GM12878 (cell line): Measurements from ENCODE around the gene NLGN1. TPM values are rescaled to one million over a fixed set of nuclear protein-coding genes. Genes with fewer than 3 reads are reported as not detected.

Experiments used
- ATAC-seq: fragments of 200-7000 bp; cut with Tn5 transposase; 3 replicates; pipeline ENCODE4 v1.9.1; 2020; ENCODE audit warnings: mild to moderate bottlenecking, moderate library complexity
- BruUV-seq: library from RNA; stranded (reverse); fragments of 400-500 nt; replicated peaks from 2 replicates; lab custom pipeline; 2021; lab: Mats Ljungman, UMichigan
- CTCF ChIA-PET: fragments of 300-600 bp; sonication (Branson Sonifier 250); formaldehyde crosslinking; extraction: SDS; loops from one replicate; lab custom pipeline; 2021; ENCODE audit warnings: inconsistent platforms; lab: Yijun Ruan, JAX
- POLR2A ChIA-PET: fragments of 350-600 bp; formaldehyde crosslinking; extraction: SDS; loops from one replicate; lab custom pipeline; 2021; ENCODE audit warnings: inconsistent platforms; lab: Charles Lee
- RAD21 ChIA-PET: fragments of 300-600 bp; sonication (Branson Sonifier 250); formaldehyde crosslinking; loops from one replicate; lab custom pipeline; 2023; ENCODE audit warnings: antibody characterized with exemption; ENCODE audit not compliant: unreplicated experiment; lab: Charles Lee
- SMC1A ChIA-PET: fragments of 300-600 bp; sonication (Branson Sonifier 250); formaldehyde crosslinking; loops from one replicate; lab custom pipeline; 2023; ENCODE audit not compliant: unreplicated experiment, uncharacterized antibody; lab: Charles Lee
- DNase-seq: peaks from one replicate; pipeline ENCODE4 v3.0.0-alpha.2; 2011; ENCODE audit warnings: low read depth, low spot score
- FAIRE-seq: peaks from 3 replicates; lab custom pipeline; 2011; peaks lifted over from hg19 to GRCh38; lab: Jason Lieb, UNC
- H2AFZ ChIP-seq: 2 replicates; pipeline ENCODE4 v1.6.0; 2011; ENCODE audit warnings: low read depth, low read length, control low read depth; ENCODE audit not compliant: control insufficient read depth
- H3K27ac ChIP-seq: 2 replicates; pipeline ENCODE4 v1.5.1; 2011; ENCODE audit warnings: control low read depth; ENCODE audit not compliant: control insufficient read depth, insufficient read depth
- H3K27me3 ChIP-seq, 2 experiments: replicated peaks in 1 of 2; 2 replicates each; pipeline versions ENCODE4 v1.6.0 to v1.6.1; 2011; ENCODE audit warnings: low read length in 1 of 2; ENCODE audit not compliant: control insufficient read depth in 2 of 2, insufficient read depth in 2 of 2
- H3K36me3 ChIP-seq, 2 experiments: 2 replicates each; pipeline ENCODE4 v1.5.1; 2011; ENCODE audit warnings: low read length in 1 of 2; ENCODE audit not compliant: control insufficient read depth in 2 of 2, insufficient read depth in 2 of 2
- H3K4me1 ChIP-seq: 2 replicates; pipeline ENCODE4 v1.6.1; 2011; ENCODE audit warnings: mild to moderate bottlenecking, low read length, moderate library complexity, mixed read lengths; ENCODE audit not compliant: control insufficient read depth, insufficient read depth
- H3K4me2 ChIP-seq: 2 replicates; pipeline ENCODE4 v1.6.0; 2011; ENCODE audit warnings: control low read depth; ENCODE audit not compliant: control insufficient read depth, insufficient read depth
- H3K4me3 ChIP-seq: fragments of 200-600 bp; sonication (generic); 2 replicates; pipeline ENCODE4 v1.5.1; 2016
- H3K79me2 ChIP-seq: 2 replicates; pipeline ENCODE4 v1.6.0; 2011; ENCODE audit warnings: low read length; ENCODE audit not compliant: control insufficient read depth, insufficient read depth
- H3K9ac ChIP-seq: 2 replicates; pipeline ENCODE4 v1.8.0; 2011; ENCODE audit warnings: low read length, control low read depth, mixed read lengths; ENCODE audit not compliant: control insufficient read depth, insufficient read depth
- H3K9me3 ChIP-seq: replicated peaks from 3 replicates; pipeline ENCODE4 v1.5.1; 2011; ENCODE audit warnings: mild to moderate bottlenecking, low read length; ENCODE audit not compliant: control insufficient read depth, insufficient read depth
- H4K20me1 ChIP-seq: 2 replicates; pipeline ENCODE4 v1.6.0; 2011; ENCODE audit not compliant: control insufficient read depth, insufficient read depth
- BCLAF1 ChIP-seq: fragments of 450-650 bp; IDR thresholded peaks from 2 replicates; pipeline ENCODE4 v1.6.1; 2017; ENCODE audit warnings: antibody characterized with exemption, mild to moderate bottlenecking, moderate library complexity
- CBFB ChIP-seq: IDR thresholded peaks from 2 replicates; pipeline ENCODE4 v1.6.1; 2016; ENCODE audit warnings: antibody characterized with exemption, low read depth
- JUND ChIP-seq: IDR thresholded peaks from 2 replicates; pipeline ENCODE4 v1.6.1; 2012; ENCODE audit warnings: low read depth, mild to moderate bottlenecking, low read length, improper control_type of control experiment, moderate library complexity
- NFXL1 ChIP-seq: fragments of 450-650 bp; IDR thresholded peaks from 2 replicates; pipeline ENCODE4 v1.6.1; 2017; ENCODE audit warnings: antibody characterized with exemption, mild to moderate bottlenecking, borderline replicate concordance
- PRDM15 ChIP-seq: fragments of 450-650 bp; formaldehyde crosslinking; IDR thresholded peaks from 2 replicates; pipeline ENCODE4 v1.4.0; 2020; ENCODE audit warnings: mild to moderate bottlenecking, moderate library complexity
- RCOR1 ChIP-seq: conservative IDR thresholded peaks from 2 replicates; pipeline ENCODE4 v1.6.1; 2012; ENCODE audit warnings: low read depth, low read length, improper control_type of control experiment
- TARDBP ChIP-seq: IDR thresholded peaks from 2 replicates; pipeline ENCODE4 v1.6.1; 2016; ENCODE audit warnings: borderline replicate concordance
- TBL1XR1 ChIP-seq: IDR thresholded peaks from 2 replicates; pipeline ENCODE4 v1.6.1; 2012; ENCODE audit warnings: low read depth, low read length, improper control_type of control experiment
- ZNF384 ChIP-seq: IDR thresholded peaks from 2 replicates; pipeline ENCODE4 v1.6.1; 2012; ENCODE audit warnings: low read depth, mild to moderate bottlenecking, low read length, improper control_type of control experiment, borderline replicate concordance
- WGBS: methylation state at CpG from one replicate; pipeline ENCODE4 v1.1.6; 2016; ENCODE audit warnings: low lambda C conversion rate; ENCODE audit not compliant: insufficient replicate concordance, insufficient coverage; ENCODE audit errors: missing lambda C conversion rate; 5-methylcytosine and 5-hydroxymethylcytosine counted together
- in situ Hi-C: fragments of 300-500 bp; cut with MboI; formaldehyde crosslinking; loops from 9 replicates; pipeline ENCODE4 v1.14.3; 2018; ENCODE audit warnings: mixed read lengths
- intact Hi-C: fragments of 100-400 bp; cut with micrococcal nuclease; formaldehyde crosslinking; loops from one replicate; pipeline ENCODE4 v1.14.2; 2022; ENCODE audit not compliant: unreplicated experiment
- polyA plus RNA-seq, 11 experiments: library from polyadenylated mRNA; depleted of rRNA in 4 of 11; unstranded in 6 of 11; stranded (reverse) in 5 of 11; fragments of >200 nt; fragmentation: Nextera tagmentation in 4 of 11; fragmentation: Illumina TruSeq in 1 of 11; extraction: Ambion mirVana in 4 of 11; extraction: Trizol in 1 of 11; gene quantifications; 1 replicate in 1 of 11; 2 replicates in 10 of 11; pipeline versions ENCODE4 v1.2.1 to v1.2.3, GENCODE V29; 2011 to 2016; ENCODE audit warnings: inconsistent platforms in 2 of 11, missing spikeins in 2 of 11, low read depth in 1 of 11
- total RNA-seq, 4 experiments: library from RNA; depleted of rRNA in 3 of 4; stranded (reverse); fragments of >200 nt in 3 of 4; fragmentation: Illumina TruSeq in 1 of 4; extraction: Trizol in 1 of 4; gene quantifications; 2 replicates each; pipeline versions ENCODE4 v1.2.1 to v1.2.3, GENCODE V29; 2013 to 2021

Gene NLGN1
- total and polyA plus RNA-seq, 10 of the 15 experiments (the other 5 are each of a cell fraction or from before 2014, with no cell fraction given): not detected

- in situ Hi-C loops: no loop called here
- SMC1A ChIA-PET: no interaction called here
- H4K20me1 ChIP-seq: no peaks in the 10 kb centered on the region
- no peaks in the 10 kb centered on the region for H3K9me3 ChIP-seq
- intact Hi-C loops: no loop called here
- DNase-seq (no peak), FAIRE-seq (no peak), ATAC-seq (no peak; the same call in 2 of the 3 replicates)
- no peak overlapping the region for H2AFZ ChIP-seq
- no peaks in the 10 kb centered on the region for H3K79me2 ChIP-seq
- H3K27ac ChIP-seq: no peak overlapping the region
- CTCF ChIA-PET: no interaction called here
- RAD21 ChIA-PET: no interaction called here
- no peak overlapping the region for H3K4me2 ChIP-seq
- H3K4me1 ChIP-seq: no peaks in the 10 kb centered on the region
- H3K9ac ChIP-seq: no peak overlapping the region
- no peak for TF ChIP-seq JUND
- TF ChIP-seq TBL1XR1: no peak
- TF ChIP-seq ZNF384: peak; percentile 43; the same call in 1 of the 2 replicates
- no peak overlapping the region for H3K4me3 ChIP-seq
- H3K36me3 ChIP-seq: no peaks in the 10 kb centered on the region
- no peaks in the 10 kb centered on the region for H3K27me3 ChIP-seq
- 0% methylated on average over 2 of the region's 2 CpGs for WGBS
- no TSS peak for BruUV-seq
- POLR2A ChIA-PET: no interaction called here
Observed at GRCh38 chr3:173548261-173548660, 150.7 kb downstream of the NLGN1 start.

- Histone ChIP-seq H3K4me1 (no peaks in the 10 kb centered on the region), H3K4me3 (no peak overlapping the region), H3K9ac (no peak overlapping the region), H2AFZ (no peak overlapping the region), H3K4me2 (no peak overlapping the region), H3K9me3 (no peaks in the 10 kb centered on the region), H3K36me3 (no peaks in the 10 kb centered on the region), H4K20me1 (no peaks in the 10 kb centered on the region), H3K27me3 (no peaks in the 10 kb centered on the region), H3K79me2 (no peaks in the 10 kb centered on the region), H3K27ac (no peak overlapping the region)
- ATAC-seq (no peak), FAIRE-seq (no peak), DNase-seq (no peak)
- POLR2A ChIA-PET: no interaction called here
- 1% methylated on average over 4 of the region's 4 CpGs for WGBS
- RAD21 ChIA-PET: no interaction called here
- CTCF ChIA-PET: interaction anchor here (0.7 to 1.6 kb wide), 3 partner anchors 10 to 743 kb away, joined by 4 to 7 read pairs (median 5); no protein-coding TSS in a partner anchor
- no TSS peak for BruUV-seq
- TF ChIP-seq PRDM15 (CRISPR knock-in tag) (no peak), NFXL1 (no peak), CBFB (no peak), BCLAF1 (no peak), RCOR1 (no peak), TARDBP (no peak)
- in situ Hi-C loops: no loop called here
- intact Hi-C loops: loop anchor here (5.0 to 10.0 kb wide), 3 partner anchors 140 to 738 kb away; no protein-coding TSS in a partner anchor
- SMC1A ChIA-PET: no interaction called here
Observed at GRCh38 chr3:173552526-173552925, 155.0 kb downstream of the NLGN1 start.
